ENCODE data around the gene RRM2.

- TF ChIP-seq CTCF (IDR thresholded peaks at IDR 0.05) (no peak), POLR2A (IDR thresholded peaks at IDR 0.05) (no peak)
Measured at GRCh38 chr2:10073706-10074105, 48.8 kb upstream of the RRM2 start.

Data from ovary (tissue), 3 donors.